GM12865 (cell line): ENCODE results near the gene GRHPR.

Source experiments
- DNase-seq: peaks from one replicate; pipeline ENCODE4 v3.0.0; 2010; ENCODE audit warnings: low read depth
- H3K4me3 ChIP-seq: 2 replicates; pipeline ENCODE4 v1.5.1; 2011; ENCODE audit warnings: mild to moderate bottlenecking, low read depth, low read length, control low read depth
- TF ChIP-seq, protein P1 (sequence below): IDR thresholded peaks from 2 replicates; pipeline ENCODE4 v1.5.1; 2011; ENCODE audit warnings: low read length, control low read depth, low read depth, inconsistent platforms; ENCODE audit not compliant: insufficient read depth; ENCODE audit errors: missing control alignments

Gene GRHPR

DNA sequence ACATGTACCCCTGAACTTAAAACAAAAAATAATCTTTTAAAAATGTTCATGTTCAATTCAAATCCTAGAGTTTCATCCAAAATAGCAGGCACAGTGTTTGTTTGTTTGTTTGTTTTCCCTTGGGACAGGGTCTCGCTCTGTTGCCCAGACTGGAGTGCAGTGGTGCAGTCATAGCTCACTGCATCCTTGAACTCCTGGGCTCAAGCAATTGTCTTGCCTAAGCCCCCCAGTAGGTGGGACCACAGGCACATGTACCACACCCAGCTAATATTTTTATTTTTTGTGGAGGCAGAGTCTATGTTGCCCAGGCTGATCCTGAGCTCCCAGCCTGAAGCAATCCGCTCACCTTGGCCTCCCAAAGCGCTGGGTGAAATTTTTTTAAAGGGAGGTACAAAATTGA is 58.3 kb downstream of the GRHPR start:
- H3K4me3 ChIP-seq = no peak overlapping the region
- DNase-seq = no peak
- TF ChIP-seq, protein P1, sequence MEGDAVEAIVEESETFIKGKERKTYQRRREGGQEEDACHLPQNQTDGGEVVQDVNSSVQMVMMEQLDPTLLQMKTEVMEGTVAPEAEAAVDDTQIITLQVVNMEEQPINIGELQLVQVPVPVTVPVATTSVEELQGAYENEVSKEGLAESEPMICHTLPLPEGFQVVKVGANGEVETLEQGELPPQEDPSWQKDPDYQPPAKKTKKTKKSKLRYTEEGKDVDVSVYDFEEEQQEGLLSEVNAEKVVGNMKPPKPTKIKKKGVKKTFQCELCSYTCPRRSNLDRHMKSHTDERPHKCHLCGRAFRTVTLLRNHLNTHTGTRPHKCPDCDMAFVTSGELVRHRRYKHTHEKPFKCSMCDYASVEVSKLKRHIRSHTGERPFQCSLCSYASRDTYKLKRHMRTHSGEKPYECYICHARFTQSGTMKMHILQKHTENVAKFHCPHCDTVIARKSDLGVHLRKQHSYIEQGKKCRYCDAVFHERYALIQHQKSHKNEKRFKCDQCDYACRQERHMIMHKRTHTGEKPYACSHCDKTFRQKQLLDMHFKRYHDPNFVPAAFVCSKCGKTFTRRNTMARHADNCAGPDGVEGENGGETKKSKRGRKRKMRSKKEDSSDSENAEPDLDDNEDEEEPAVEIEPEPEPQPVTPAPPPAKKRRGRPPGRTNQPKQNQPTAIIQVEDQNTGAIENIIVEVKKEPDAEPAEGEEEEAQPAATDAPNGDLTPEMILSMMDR = no peak

DNA sequence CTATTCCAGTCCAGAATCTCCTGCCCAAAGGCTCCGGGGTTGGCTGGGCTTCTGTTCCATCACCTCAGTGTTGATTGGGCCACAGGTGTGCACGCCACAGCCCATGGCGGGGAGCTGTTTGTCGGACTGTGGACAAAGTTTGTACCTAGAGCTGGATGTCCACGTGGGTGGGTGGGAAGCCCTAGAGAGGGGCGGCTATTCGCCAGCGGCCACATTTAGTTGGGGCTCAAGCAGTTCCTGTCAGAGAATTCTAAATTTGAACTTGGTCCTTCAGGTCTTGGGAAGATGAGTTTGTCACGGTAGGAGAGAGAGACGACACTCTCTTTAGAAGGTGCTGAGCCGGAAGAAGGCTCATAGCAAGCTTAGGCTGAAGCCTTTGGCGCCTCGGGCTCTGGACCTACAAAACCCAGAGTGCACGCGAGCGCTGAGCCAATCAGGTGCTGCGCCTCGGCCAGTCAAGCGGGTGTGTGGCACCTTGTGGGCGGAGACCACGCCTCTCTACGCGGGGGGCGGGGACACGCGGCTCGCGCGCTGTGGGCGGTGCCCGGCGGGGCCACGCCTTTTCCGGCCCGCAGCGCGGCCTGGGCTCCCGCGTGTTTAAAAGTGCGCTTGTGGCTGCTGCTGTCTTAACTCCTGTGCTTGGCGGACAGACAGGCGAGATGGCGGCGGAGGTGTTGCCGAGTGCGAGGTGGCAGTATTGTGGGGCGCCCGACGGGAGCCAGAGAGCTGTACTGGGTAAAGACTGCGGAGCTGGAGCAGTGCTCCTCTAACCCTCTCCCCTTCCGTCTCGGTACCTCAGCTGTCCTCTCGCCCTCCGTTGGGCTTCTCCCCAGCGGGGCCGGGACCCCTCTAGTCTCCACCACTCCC is 63.1 kb downstream of the GRHPR start, which contains the start of gene POLR1E:
POLR1E (plus strand) TSS at position 560 of the 867 bp plus-strand sequence; CDS start at position 660, 100 bp downstream.
- peak; percentile 99 for DNase-seq
- TF ChIP-seq, protein P1 = no peak
- H3K4me3 ChIP-seq = peak within 1 kb of the TSS; percentile 95

DNA sequence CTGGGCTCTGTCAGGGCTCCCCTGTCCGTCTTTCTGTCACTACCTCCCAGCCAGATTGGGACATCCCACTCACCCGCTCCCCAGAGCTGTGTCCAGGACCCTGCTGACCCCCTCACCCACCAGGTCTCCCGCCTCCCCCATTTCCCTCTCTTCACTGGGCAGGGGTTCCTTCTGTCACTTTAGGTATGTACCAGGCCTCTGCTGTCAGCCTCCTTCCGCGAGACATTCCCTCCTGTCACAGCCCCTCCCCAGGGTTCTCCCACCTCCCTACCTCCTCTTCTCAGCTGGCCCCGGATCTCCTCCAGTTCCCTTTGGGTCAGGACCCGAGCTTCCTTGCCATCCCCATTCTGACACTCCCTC is 63.7 kb downstream of the GRHPR start:
- no peak for DNase-seq
- peak overlapping the region; percentile 95 for H3K4me3 ChIP-seq
- TF ChIP-seq, protein P1 = no peak
